IMR-90 (cell line): ENCODE results near the gene MAP3K5. TPM values are rescaled to one million over a fixed set of nuclear protein-coding genes. Genes with fewer than 3 reads are reported as not detected.
"Not testable (repeated sequence)": the region's sequence is repeated elsewhere in the genome, so short reads cannot be mapped to it uniquely, and the experiment has no call there.

Experiments
- ATAC-seq: fragments of 200-7000 bp; cut with Tn5 transposase; 2 replicates; pipeline ENCODE4 v1.9.1; 2020; ENCODE audit warnings: low read depth, mild to moderate bottlenecking, moderate library complexity
- BruUV-seq: library from RNA; stranded (reverse); fragments of 400-500 nt; replicated peaks from 2 replicates; lab custom pipeline; 2021; lab: Mats Ljungman, UMichigan
- CTCF ChIA-PET: fragments of 300-600 bp; formaldehyde crosslinking; extraction: SDS; loops from one replicate; lab custom pipeline; 2021; ENCODE audit warnings: antibody characterized with exemption; lab: Yijun Ruan, JAX
- POLR2A ChIA-PET: fragments of 300-600 bp; sonication (Branson Sonifier 250); formaldehyde crosslinking; loops from one replicate; lab custom pipeline; 2022; ENCODE audit warnings: antibody characterized with exemption; ENCODE audit not compliant: unreplicated experiment; lab: Charles Lee
- DNase-seq: peaks from one replicate; pipeline ENCODE4 v3.0.0; 2013
- H2AFZ ChIP-seq: replicated peaks from 2 replicates; pipeline ENCODE3; 2013; ENCODE audit warnings: low read length, mild to moderate bottlenecking; ENCODE audit not compliant: poor library complexity
- H2AK5ac ChIP-seq: 2 replicates; pipeline ENCODE4 v1.6.1; 2013; ENCODE audit warnings: low read depth, low read length, inconsistent platforms
- H2AK9ac ChIP-seq: replicated peaks from 2 replicates; pipeline ENCODE3; 2013; ENCODE audit warnings: mild to moderate bottlenecking, low read depth, low read length, moderate library complexity; ENCODE audit not compliant: poor library complexity
- H2BK120ac ChIP-seq: 2 replicates; pipeline ENCODE4 v1.6.1; 2013; ENCODE audit warnings: low read depth, low read length, inconsistent platforms
- H2BK15ac ChIP-seq: 3 replicates; pipeline ENCODE4 v1.6.1; 2013; ENCODE audit warnings: low read depth, low read length, inconsistent platforms
- H2BK20ac ChIP-seq: 2 replicates; pipeline ENCODE4 v1.6.1; 2013; ENCODE audit warnings: low read depth, mild to moderate bottlenecking, inconsistent platforms, low read length, moderate library complexity
- H2BK5ac ChIP-seq: 2 replicates; pipeline ENCODE4 v1.6.1; 2013; ENCODE audit warnings: mild to moderate bottlenecking, low read depth, low read length, inconsistent platforms; ENCODE audit not compliant: poor library complexity, severe bottlenecking
- H3K14ac ChIP-seq: replicated peaks from 2 replicates; pipeline ENCODE4 v1.6.1; 2013; ENCODE audit warnings: low read depth, low read length, inconsistent platforms
- H3K18ac ChIP-seq: 2 replicates; pipeline ENCODE4 v1.6.1; 2013; ENCODE audit warnings: low read depth, low read length, control low read depth
- H3K23ac ChIP-seq: 2 replicates; pipeline ENCODE4 v1.6.1; 2013; ENCODE audit warnings: low read depth, low read length, inconsistent platforms
- H3K27ac ChIP-seq: 2 replicates; pipeline ENCODE4 v1.5.1; 2013; ENCODE audit warnings: mild to moderate bottlenecking, control low read depth, low read length; ENCODE audit not compliant: insufficient read depth
- H3K27me3 ChIP-seq: 2 replicates; pipeline ENCODE4 v1.6.1; 2013; ENCODE audit warnings: low read length; ENCODE audit not compliant: control insufficient read depth, insufficient read depth
- H3K36me3 ChIP-seq: 2 replicates; pipeline ENCODE4 v1.6.1; 2013; ENCODE audit warnings: low read length, mixed read lengths; ENCODE audit not compliant: control insufficient read depth, insufficient read depth
- H3K4ac ChIP-seq: 2 replicates; pipeline ENCODE4 v1.6.1; 2013; ENCODE audit warnings: low read depth, low read length, inconsistent platforms
- H3K4me1 ChIP-seq: 2 replicates; pipeline ENCODE4 v1.6.1; 2013; ENCODE audit warnings: low read length, mixed read lengths; ENCODE audit not compliant: control insufficient read depth, insufficient read depth
- H3K4me2 ChIP-seq: 2 replicates; pipeline ENCODE4 v1.6.1; 2013; ENCODE audit warnings: low read depth, mild to moderate bottlenecking, control low read depth, low read length, moderate library complexity
- H3K4me3 ChIP-seq: 2 replicates; pipeline ENCODE4 v1.5.1; 2013; ENCODE audit warnings: low read depth, mild to moderate bottlenecking, control low read depth, low read length, moderate library complexity; ENCODE audit not compliant: insufficient read depth
- H3K56ac ChIP-seq: 2 replicates; pipeline ENCODE4 v1.6.1; 2013; ENCODE audit warnings: low read length, inconsistent platforms; ENCODE audit not compliant: insufficient read depth; ENCODE audit errors: extremely low read depth
- H3K79me1 ChIP-seq, 2 experiments: 2 replicates each; pipeline ENCODE4 v1.6.1; 2013; ENCODE audit warnings: low read length in 2 of 2, inconsistent platforms in 1 of 2, low read depth in 1 of 2
- H3K9ac ChIP-seq: 2 replicates; pipeline ENCODE4 v1.6.1; 2013; ENCODE audit warnings: low read depth, low read length, control low read depth
- H3K9me1 ChIP-seq: 2 replicates; pipeline ENCODE4 v1.6.1; 2013; ENCODE audit warnings: low read length, inconsistent platforms; ENCODE audit not compliant: insufficient read depth
- H3K9me3 ChIP-seq: 2 replicates; pipeline ENCODE4 v1.6.1; 2013; ENCODE audit warnings: low read length; ENCODE audit not compliant: control insufficient read depth, insufficient read depth
- H4K20me1 ChIP-seq: 2 replicates; pipeline ENCODE4 v1.6.1; 2013; ENCODE audit warnings: low read length, inconsistent platforms; ENCODE audit not compliant: insufficient read depth
- H4K5ac ChIP-seq: 2 replicates; pipeline ENCODE4 v1.6.1; 2013; ENCODE audit warnings: mild to moderate bottlenecking, low read depth, low read length, control low read depth
- H4K8ac ChIP-seq, 2 experiments: 2 replicates each; pipeline ENCODE4 v1.6.1; 2013; ENCODE audit warnings: low read depth in 2 of 2, low read length in 2 of 2, control low read depth in 1 of 2, inconsistent platforms in 1 of 2
- H4K91ac ChIP-seq: 2 replicates; pipeline ENCODE4 v1.6.1; 2013; ENCODE audit warnings: low read depth, low read length, inconsistent platforms; ENCODE audit not compliant: insufficient read depth
- BHLHE40 ChIP-seq: fragments of 150-350 bp; IDR thresholded peaks from 2 replicates; pipeline ENCODE4 v1.6.1; 2016; ENCODE audit warnings: mild to moderate bottlenecking, low read depth, low read length
- MAFK ChIP-seq: IDR thresholded peaks from 2 replicates; pipeline ENCODE4 v1.6.1; 2012; ENCODE audit warnings: low read depth, low read length, improper control_type of control experiment
- WGBS, 2 experiments: methylation state at CpG; one replicate each; pipeline versions ENCODE4 v1.1.5 to v1.1.7; 2013; ENCODE audit warnings: missing lambda C conversion rate in 2 of 2; ENCODE audit not compliant: insufficient read length in 1 of 2; ENCODE audit errors: extremely low coverage in 2 of 2; 5-methylcytosine and 5-hydroxymethylcytosine counted together
- dilution Hi-C: fragments of 300-500 bp; cut with HindIII; formaldehyde crosslinking; loops from one replicate; pipeline ENCODE4 v1.14.3; 2018; ENCODE audit warnings: low sequenced_read_pairs; ENCODE audit not compliant: unreplicated experiment
- in situ Hi-C: fragments of 300-500 bp; cut with MboI; formaldehyde crosslinking; loops from 3 replicates; pipeline ENCODE4 v1.14.3; 2019; ENCODE audit warnings: low sequenced_read_pairs, inconsistent platforms, mixed read lengths
- intact Hi-C: fragments of 100-400 bp; cut with micrococcal nuclease; formaldehyde crosslinking; loops from 2 replicates; pipeline ENCODE4 v1.10.0; 2022
- polyA plus RNA-seq, 3 experiments: library from polyadenylated mRNA; depleted of rRNA; stranded (reverse); fragments of >200 nt; gene quantifications; 2 replicates each; pipeline ENCODE4 v1.2.3, GENCODE V29; 2012; ENCODE audit warnings: low replicate concordance in 1 of 3
- total RNA-seq: library from RNA; depleted of rRNA; stranded (reverse); fragments of >200 nt; gene quantifications from 2 replicates; pipeline ENCODE4 v1.2.3, GENCODE V29; 2012

MAP3K5 gene
- total and polyA plus RNA-seq, 2 of the 4 experiments (the other 2 are of a cell fraction): 5.4 to 17.6 TPM

GRCh38 chr6:136761227-136761922 is 30.9 kb downstream of the MAP3K5 start:
- POLR2A ChIA-PET: no interaction called here
- ATAC-seq: peak; percentile 59
- peak overlapping the region; percentile 45 for H2AFZ ChIP-seq

GRCh38 chr6:136760781-136761180 is 31.5 kb downstream of the MAP3K5 start:
- BruUV-seq, H2AFZ ChIP-seq, H2BK120ac ChIP-seq, H2BK15ac ChIP-seq, H3K27me3 ChIP-seq, POLR2A ChIA-PET, DNase-seq, H2AK5ac ChIP-seq, dilution Hi-C loops, H3K9me3 ChIP-seq, H3K18ac ChIP-seq, H2BK5ac ChIP-seq, H2BK20ac ChIP-seq, H3K56ac ChIP-seq, H3K4ac ChIP-seq, H4K91ac ChIP-seq, H2AK9ac ChIP-seq, H3K9ac ChIP-seq, H3K36me3 ChIP-seq, H4K8ac ChIP-seq, intact Hi-C loops, in situ Hi-C loops, CTCF ChIA-PET, ATAC-seq, H3K4me3 ChIP-seq: not testable (repeated sequence)
- H3K79me1 ChIP-seq: peaks cover 51 to 77% of the 10 kb centered on the region in 2 experiments
- peak overlapping the region; percentile 77 for H3K4me2 ChIP-seq
- peak overlapping the region; percentile 61 for H4K5ac ChIP-seq
- 0 out of 2 replicates have a peak overlapping the region, but pooled peaks have one; percentile 1 for H3K14ac ChIP-seq
- H3K23ac ChIP-seq: peak overlapping the region; percentile 39; the same call in 1 of the 2 replicates
- peaks cover 17% of the 10 kb centered on the region for H3K4me1 ChIP-seq
- H4K20me1 ChIP-seq: peaks cover 57% of the 10 kb centered on the region; the same call in 1 of the 2 replicates
- WGBS, 2 experiments: no CpG with 5 or more reads among the region's 5 CpGs
- peak overlapping the region; percentile 49; the same call in 1 of the 2 replicates for H3K27ac ChIP-seq
- H3K9me1 ChIP-seq: peaks cover 24% of the 10 kb centered on the region

More at GRCh38 chr6:136761227-136761922, 30.9 kb downstream of the MAP3K5 start:
- peak overlapping the region; percentile 49 for H3K4ac ChIP-seq
- intact Hi-C loops (no loop called here), in situ Hi-C loops (no loop called here), dilution Hi-C loops (no loop called here)
- no peak overlapping the region for H4K91ac ChIP-seq
- H3K9ac ChIP-seq: peak overlapping the region; percentile 29
- no peaks in the 10 kb centered on the region for H3K36me3 ChIP-seq
- CTCF ChIA-PET: no interaction called here
- peak overlapping the region; percentile 93 for H3K4me2 ChIP-seq
- WGBS, 2 experiments: no CpG with 5 or more reads among the region's 9 CpGs
- no peaks in the 10 kb centered on the region for H3K27me3 ChIP-seq
- no peak overlapping the region for H2BK15ac ChIP-seq
- H4K20me1 ChIP-seq: peaks cover 58% of the 10 kb centered on the region; the same call in 1 of the 2 replicates
- no peaks in the 10 kb centered on the region for H3K9me3 ChIP-seq
- no peak for TF ChIP-seq BHLHE40
- TF ChIP-seq MAFK: 0 out of 2 replicates have a peak, but pooled peaks have one; percentile 8
- no TSS peak for BruUV-seq
- peak overlapping the region; percentile 19; the same call in 1 of the 2 replicates for H3K27ac ChIP-seq
- H2BK120ac ChIP-seq: peak overlapping the region; percentile 23; the same call in 1 of the 2 replicates
- peaks cover 21% of the 10 kb centered on the region for H3K4me1 ChIP-seq
- H3K56ac ChIP-seq: no peak overlapping the region
- no peak overlapping the region for H2BK20ac ChIP-seq
- peak overlapping the region; percentile 82 for H3K23ac ChIP-seq
- H2AK9ac ChIP-seq: no peak overlapping the region
- H3K14ac ChIP-seq: peak overlapping the region; percentile 49
- peak overlapping the region in 1 of 2 experiments; percentile 71; a peak in 2 of 4 replicates for H4K8ac ChIP-seq
- peak overlapping the region; percentile 53 for H4K5ac ChIP-seq
- H2BK5ac ChIP-seq: no peak overlapping the region
- peak; percentile 36 for DNase-seq
- H3K4me3 ChIP-seq: no peak overlapping the region
- H3K18ac ChIP-seq: no peak overlapping the region; the same call in 1 of the 2 replicates
- peaks cover 50 to 77% of the 10 kb centered on the region in 2 experiments for H3K79me1 ChIP-seq
- H2AK5ac ChIP-seq: no peak overlapping the region
- peaks cover 24% of the 10 kb centered on the region for H3K9me1 ChIP-seq
